ENCODE data around the gene ADAMTS18. TPM values are rescaled to one million over a fixed set of nuclear protein-coding genes. Genes with fewer than 3 reads are reported as not detected.

ADAMTS18 gene
- total and polyA plus RNA-seq, 2 donors (not counting 1 experiment from before 2014, with no cell fraction given): not detected

DNA sequence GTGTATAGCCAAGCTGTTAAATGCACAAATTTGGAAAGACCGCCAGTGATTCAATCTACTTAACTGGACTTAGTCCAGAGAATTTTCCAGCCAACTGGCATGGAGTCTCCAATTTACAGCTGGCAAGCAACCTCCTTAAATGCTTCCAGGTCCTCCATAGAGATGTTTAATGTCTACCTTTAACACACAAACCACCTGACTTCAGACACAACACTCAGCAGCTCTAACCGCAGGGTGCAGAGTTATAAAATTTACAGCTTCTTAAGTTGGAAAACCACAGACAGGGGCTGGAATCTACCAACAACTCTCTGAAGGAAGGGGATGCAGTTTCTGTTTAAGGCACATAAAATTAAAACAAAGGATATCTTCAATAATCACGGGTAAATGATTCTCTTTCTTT lies 128.8 kb downstream of the ADAMTS18 start:
- H3K79me2 ChIP-seq (ENCODE audit: control insufficient read depth, insufficient read depth, low read length): no peaks in the 10 kb centered on the region
- no peak overlapping the region for H3K4me2 ChIP-seq (ENCODE audit: extremely low read depth, insufficient read depth, low read length)
- no peaks in the 10 kb centered on the region for H3K27me3 ChIP-seq (ENCODE audit: control insufficient read depth, insufficient read depth, low read length)
- H3K4me1 ChIP-seq (ENCODE audit: control insufficient read depth, extremely low read depth, insufficient read depth, low read length): no peaks in the 10 kb centered on the region
- H4K20me1 ChIP-seq (ENCODE audit: control insufficient read depth, extremely low read depth, insufficient read depth, low read length): no peaks in the 10 kb centered on the region
- no peak overlapping the region for H2AFZ ChIP-seq (ENCODE audit: low read length)
- peak in 1 of 2 donors; percentile 57 for DNase-seq (ENCODE audit: low read depth in 2 of 2)
- no peaks in the 10 kb centered on the region for H3K9me3 ChIP-seq (ENCODE audit: control insufficient read depth, insufficient read depth, low read depth, low read length)
- TF ChIP-seq, protein P1, sequence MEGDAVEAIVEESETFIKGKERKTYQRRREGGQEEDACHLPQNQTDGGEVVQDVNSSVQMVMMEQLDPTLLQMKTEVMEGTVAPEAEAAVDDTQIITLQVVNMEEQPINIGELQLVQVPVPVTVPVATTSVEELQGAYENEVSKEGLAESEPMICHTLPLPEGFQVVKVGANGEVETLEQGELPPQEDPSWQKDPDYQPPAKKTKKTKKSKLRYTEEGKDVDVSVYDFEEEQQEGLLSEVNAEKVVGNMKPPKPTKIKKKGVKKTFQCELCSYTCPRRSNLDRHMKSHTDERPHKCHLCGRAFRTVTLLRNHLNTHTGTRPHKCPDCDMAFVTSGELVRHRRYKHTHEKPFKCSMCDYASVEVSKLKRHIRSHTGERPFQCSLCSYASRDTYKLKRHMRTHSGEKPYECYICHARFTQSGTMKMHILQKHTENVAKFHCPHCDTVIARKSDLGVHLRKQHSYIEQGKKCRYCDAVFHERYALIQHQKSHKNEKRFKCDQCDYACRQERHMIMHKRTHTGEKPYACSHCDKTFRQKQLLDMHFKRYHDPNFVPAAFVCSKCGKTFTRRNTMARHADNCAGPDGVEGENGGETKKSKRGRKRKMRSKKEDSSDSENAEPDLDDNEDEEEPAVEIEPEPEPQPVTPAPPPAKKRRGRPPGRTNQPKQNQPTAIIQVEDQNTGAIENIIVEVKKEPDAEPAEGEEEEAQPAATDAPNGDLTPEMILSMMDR (conservative IDR thresholded peaks at IDR 0.05 in 1 of 2, IDR thresholded peaks at IDR 0.05 in 1 of 2; ENCODE audit: low read depth in 1 of 2, low read length in 2 of 2): no peak
- no peak for TF ChIP-seq EZH2 (IDR thresholded peaks at IDR 0.05; ENCODE audit: low read length, missing control alignments)
- no peak overlapping the region for H3K9ac ChIP-seq (ENCODE audit: insufficient read depth, low read length)
- H3K36me3 ChIP-seq (ENCODE audit: control insufficient read depth, insufficient read depth, low read length): no peaks in the 10 kb centered on the region
- H3K27ac ChIP-seq (ENCODE audit: insufficient read depth, low read length): no peak overlapping the region
- H3K4me3 ChIP-seq (replicated peaks in 1 of 4; ENCODE audit: control extremely low read depth in 1 of 4, insufficient read depth in 1 of 4, low read depth in 3 of 4, low read length in 4 of 4): no peak overlapping the region

DNA sequence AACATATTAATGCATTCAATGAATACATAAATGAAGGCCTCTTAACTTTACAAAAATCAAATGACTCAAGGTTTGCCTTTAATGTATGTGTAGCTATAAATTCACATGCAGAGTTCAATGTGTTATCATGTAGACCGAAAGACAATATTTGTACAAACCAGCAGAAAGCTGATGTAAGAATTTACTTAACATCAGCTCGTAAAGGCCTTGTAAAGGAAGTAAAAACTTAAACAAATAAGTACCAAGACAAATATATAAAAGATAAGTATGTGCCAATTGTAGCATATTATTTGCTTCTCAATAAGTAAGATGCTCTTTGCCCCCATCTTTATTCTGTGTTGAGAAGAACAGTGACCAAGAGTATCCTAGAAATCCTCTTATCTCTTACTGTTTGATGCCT lies 130.0 kb downstream of the ADAMTS18 start:
- no peaks in the 10 kb centered on the region for H3K79me2 ChIP-seq (ENCODE audit: control insufficient read depth, insufficient read depth, low read length)
- H3K4me3 ChIP-seq (replicated peaks in 1 of 4; ENCODE audit: control extremely low read depth in 1 of 4, insufficient read depth in 1 of 4, low read depth in 3 of 4, low read length in 4 of 4): no peak overlapping the region
- H3K27ac ChIP-seq (ENCODE audit: insufficient read depth, low read length): no peak overlapping the region
- no peak overlapping the region for H2AFZ ChIP-seq (ENCODE audit: low read length)
- DNase-seq (ENCODE audit: low read depth in 2 of 2): no peak
- no peaks in the 10 kb centered on the region for H4K20me1 ChIP-seq (ENCODE audit: control insufficient read depth, extremely low read depth, insufficient read depth, low read length)
- H3K4me1 ChIP-seq (ENCODE audit: control insufficient read depth, extremely low read depth, insufficient read depth, low read length): no peaks in the 10 kb centered on the region
- no peak overlapping the region for H3K4me2 ChIP-seq (ENCODE audit: extremely low read depth, insufficient read depth, low read length)
- no peaks in the 10 kb centered on the region for H3K36me3 ChIP-seq (ENCODE audit: control insufficient read depth, insufficient read depth, low read length)
- no peak overlapping the region for H3K9ac ChIP-seq (ENCODE audit: insufficient read depth, low read length)
- TF ChIP-seq EZH2 (IDR thresholded peaks at IDR 0.05; ENCODE audit: low read length, missing control alignments): no peak
- TF ChIP-seq, protein P1 (conservative IDR thresholded peaks at IDR 0.05 in 1 of 2, IDR thresholded peaks at IDR 0.05 in 1 of 2; ENCODE audit: low read depth in 1 of 2, low read length in 2 of 2): no peak
- no peaks in the 10 kb centered on the region for H3K27me3 ChIP-seq (ENCODE audit: control insufficient read depth, insufficient read depth, low read length)
- H3K9me3 ChIP-seq (ENCODE audit: control insufficient read depth, insufficient read depth, low read depth, low read length): no peaks in the 10 kb centered on the region

DNA sequence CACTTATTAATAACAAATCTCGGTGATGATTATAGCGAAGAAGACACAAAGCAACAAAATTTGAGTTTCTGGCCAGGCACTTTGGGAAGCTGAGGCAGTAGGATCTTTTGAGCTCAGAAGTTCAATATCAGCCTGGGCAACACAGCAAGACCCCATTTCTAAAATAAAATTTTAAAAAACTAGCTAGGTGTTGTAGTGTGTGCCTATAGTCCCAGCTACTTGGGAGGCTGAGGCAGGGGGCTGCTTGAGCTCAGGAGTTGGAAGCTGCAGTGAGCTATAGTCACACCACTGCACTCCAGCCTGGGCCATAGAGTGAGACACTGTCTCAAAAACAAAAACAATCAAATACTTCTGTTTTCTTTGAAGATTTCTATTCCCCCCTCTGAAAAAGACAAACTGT lies 130.7 kb downstream of the ADAMTS18 start:
- Histone ChIP-seq H3K79me2 (ENCODE audit: control insufficient read depth, insufficient read depth, low read length) (no peaks in the 10 kb centered on the region), H3K27me3 (ENCODE audit: control insufficient read depth, insufficient read depth, low read length) (no peaks in the 10 kb centered on the region), H3K4me1 (ENCODE audit: control insufficient read depth, extremely low read depth, insufficient read depth, low read length) (no peaks in the 10 kb centered on the region), H3K4me2 (ENCODE audit: extremely low read depth, insufficient read depth, low read length) (no peak overlapping the region), H4K20me1 (ENCODE audit: control insufficient read depth, extremely low read depth, insufficient read depth, low read length) (no peaks in the 10 kb centered on the region), H3K9me3 (ENCODE audit: control insufficient read depth, insufficient read depth, low read depth, low read length) (no peaks in the 10 kb centered on the region), H3K9ac (ENCODE audit: insufficient read depth, low read length) (no peak overlapping the region), H3K27ac (ENCODE audit: insufficient read depth, low read length) (no peak overlapping the region), H3K4me3 (replicated peaks in 1 of 4; ENCODE audit: control extremely low read depth in 1 of 4, insufficient read depth in 1 of 4, low read depth in 3 of 4, low read length in 4 of 4) (no peak overlapping the region), H2AFZ (ENCODE audit: low read length) (no peak overlapping the region), H3K36me3 (ENCODE audit: control insufficient read depth, insufficient read depth, low read length) (no peaks in the 10 kb centered on the region)
- TF ChIP-seq EZH2 (IDR thresholded peaks at IDR 0.05; ENCODE audit: low read length, missing control alignments): no peak
- TF ChIP-seq, protein P1 (conservative IDR thresholded peaks at IDR 0.05 in 1 of 2, IDR thresholded peaks at IDR 0.05 in 1 of 2; ENCODE audit: low read depth in 1 of 2, low read length in 2 of 2): no peak
- no peak for DNase-seq (ENCODE audit: low read depth in 2 of 2)
